Superior temporal gyrus (tissue), 1 donor: ENCODE data around the gene AKAP8.

Experiments used
- DNase-seq: peaks from one replicate; pipeline ENCODE4 v3.0.0-alpha.2; 2016; ENCODE audit errors: extremely low spot score

The AKAP8 gene

GRCh38 chr19:15332311-15332996, 47.1 kb downstream of the AKAP8 start, which contains the start of gene BRD4:
TSS of gene BRD4 (minus strand) at chr19:15332539. CDS start at chr19:15273099, 59,440 bp downstream.
- peak; percentile 52 for DNase-seq

GRCh38 chr19:15331419-15332310, 47.9 kb downstream of the AKAP8 start:
- peak; percentile 19 for DNase-seq

- DNase-seq, result no peak
Observed at GRCh38 chr19:15330801-15331418, 48.7 kb downstream of the AKAP8 start.

- no peak for DNase-seq
Observed at GRCh38 chr19:15328312-15328711, 51.3 kb downstream of the AKAP8 start.

- no peak for DNase-seq
Observed at GRCh38 chr19:15324791-15325519, 54.6 kb downstream of the AKAP8 start.

- no peak for DNase-seq
Observed at GRCh38 chr19:15323496-15324235, 55.9 kb downstream of the AKAP8 start.

GRCh38 chr19:15321739-15322138, 57.8 kb downstream of the AKAP8 start:
- no peak for DNase-seq

- no peak for DNase-seq
Observed at GRCh38 chr19:15320116-15320515, 59.5 kb downstream of the AKAP8 start.

GRCh38 chr19:15318241-15318691, 61.3 kb downstream of the AKAP8 start:
- DNase-seq, result no peak

- no peak for DNase-seq
Observed at GRCh38 chr19:15317392-15318071, 62.1 kb downstream of the AKAP8 start.

- no peak for DNase-seq
Observed at GRCh38 chr19:15316498-15316897, 63.1 kb downstream of the AKAP8 start.

- no peak for DNase-seq
Observed at GRCh38 chr19:15315101-15315500, 64.5 kb downstream of the AKAP8 start.

GRCh38 chr19:15313649-15314279, 65.8 kb downstream of the AKAP8 start:
- no peak for DNase-seq

- DNase-seq, result no peak
Observed at GRCh38 chr19:15307169-15307568, 72.4 kb downstream of the AKAP8 start.

GRCh38 chr19:15305582-15306334, 73.8 kb downstream of the AKAP8 start:
- no peak for DNase-seq

GRCh38 chr19:15304140-15304705, 75.4 kb downstream of the AKAP8 start:
- DNase-seq, result no peak
